RWPE1 (cell line): ENCODE results near the gene MPV17L2.

ENCODE experiments used
- CTCF ChIA-PET: fragments of 350-600 bp; sonication (Branson Sonifier 250); formaldehyde crosslinking; extraction: SDS; loops from one replicate; lab custom pipeline; 2021; lab: Yijun Ruan, JAX
- POLR2A ChIA-PET: fragments of 400-600 bp; formaldehyde crosslinking; extraction: SDS; loops from one replicate; lab custom pipeline; 2020; ENCODE audit warnings: antibody characterized with exemption; ENCODE audit not compliant: low non-redundant PET; lab: Yijun Ruan, JAX
- DNase-seq: peaks from one replicate; pipeline ENCODE4 v3.0.0; 2012; ENCODE audit warnings: low spot score
- H3K27ac ChIP-seq: fragments of 450-650 bp; 2 replicates; pipeline ENCODE4 v1.5.1; 2017
- CTCF ChIP-seq: fragments of 450-650 bp; conservative IDR thresholded peaks from 2 replicates; pipeline ENCODE4 v1.5.1; 2017; ENCODE audit warnings: low read depth, mild to moderate bottlenecking

MPV17L2 gene

GRCh38 chr19:18233224-18233825 lies 40.3 kb downstream of the MPV17L2 start:
- POLR2A ChIA-PET, result no interaction called here
- CTCF ChIA-PET, result interaction anchor here (0.9 to 2.3 kb wide), 3 partner anchors 9 to 21 kb away, joined by 3 to 12 read pairs (median 3); no protein-coding TSS in a partner anchor
- peak; percentile 74 for DNase-seq
- H3K27ac ChIP-seq, result no peak overlapping the region
- TF ChIP-seq CTCF, result no peak

GRCh38 chr19:18234194-18234593 lies 41.2 kb downstream of the MPV17L2 start:
- CTCF ChIA-PET, result interaction anchor here (2.3 kb wide), 1 partner anchor 18 kb away, joined by 12 read pairs; no protein-coding TSS in a partner anchor
- H3K27ac ChIP-seq, result no peak overlapping the region
- no peak for DNase-seq
- no peak for TF ChIP-seq CTCF
- POLR2A ChIA-PET, result no interaction called here

- CTCF ChIA-PET, result interaction anchor here (0.7 kb wide), 1 partner anchor 12 kb away, joined by 3 read pairs; no protein-coding TSS in a partner anchor
- TF ChIP-seq CTCF, result no peak
- POLR2A ChIA-PET, result no interaction called here
- H3K27ac ChIP-seq, result no peak overlapping the region
- DNase-seq, result no peak
Measured at GRCh38 chr19:18239303-18239702, 46.3 kb downstream of the MPV17L2 start.

GRCh38 chr19:18245297-18245696 lies 52.3 kb downstream of the MPV17L2 start:
- ChIA-PET POLR2A (no interaction called here), CTCF (no interaction called here)
- no peak for TF ChIP-seq CTCF
- no peak overlapping the region for H3K27ac ChIP-seq
- DNase-seq, result no peak
